ENCODE results near the gene LCP2.

LCP2 gene

GRCh38 chr5:170294057-170294456 is 3.5 kb downstream of the LCP2 start:
- no peak overlapping the region for H3K9ac ChIP-seq (ENCODE audit: low read depth, low read length)
- H3K27me3 ChIP-seq (ENCODE audit: insufficient read depth, low read length) = no peaks in the 10 kb centered on the region
- no peaks in the 10 kb centered on the region for H3K36me3 ChIP-seq (ENCODE audit: insufficient read depth, low read length)
- WGBS = 94% methylated on average over 3 of the region's 3 CpGs
- H3K27ac ChIP-seq (ENCODE audit: low read depth, low read length) = no peak overlapping the region
- H3K4me1 ChIP-seq (ENCODE audit: insufficient read depth, low read length) = no peaks in the 10 kb centered on the region
- H3K9me3 ChIP-seq (ENCODE audit: insufficient read depth, low read depth, low read length) = peaks cover 6% of the 10 kb centered on the region
- no peak overlapping the region for H3K4me3 ChIP-seq (ENCODE audit: low read length)

GRCh38 chr5:170293273-170293672 is 4.3 kb downstream of the LCP2 start:
- WGBS = 76% methylated on average over 6 of the region's 6 CpGs
- Histone ChIP-seq H3K27me3 (ENCODE audit: insufficient read depth, low read length) (no peaks in the 10 kb centered on the region), H3K4me1 (ENCODE audit: insufficient read depth, low read length) (no peaks in the 10 kb centered on the region), H3K9ac (ENCODE audit: low read depth, low read length) (no peak overlapping the region), H3K27ac (ENCODE audit: low read depth, low read length) (no peak overlapping the region), H3K9me3 (ENCODE audit: insufficient read depth, low read depth, low read length) (peaks cover 6% of the 10 kb centered on the region), H3K4me3 (ENCODE audit: low read length) (no peak overlapping the region), H3K36me3 (ENCODE audit: insufficient read depth, low read length) (no peaks in the 10 kb centered on the region)

DNA sequence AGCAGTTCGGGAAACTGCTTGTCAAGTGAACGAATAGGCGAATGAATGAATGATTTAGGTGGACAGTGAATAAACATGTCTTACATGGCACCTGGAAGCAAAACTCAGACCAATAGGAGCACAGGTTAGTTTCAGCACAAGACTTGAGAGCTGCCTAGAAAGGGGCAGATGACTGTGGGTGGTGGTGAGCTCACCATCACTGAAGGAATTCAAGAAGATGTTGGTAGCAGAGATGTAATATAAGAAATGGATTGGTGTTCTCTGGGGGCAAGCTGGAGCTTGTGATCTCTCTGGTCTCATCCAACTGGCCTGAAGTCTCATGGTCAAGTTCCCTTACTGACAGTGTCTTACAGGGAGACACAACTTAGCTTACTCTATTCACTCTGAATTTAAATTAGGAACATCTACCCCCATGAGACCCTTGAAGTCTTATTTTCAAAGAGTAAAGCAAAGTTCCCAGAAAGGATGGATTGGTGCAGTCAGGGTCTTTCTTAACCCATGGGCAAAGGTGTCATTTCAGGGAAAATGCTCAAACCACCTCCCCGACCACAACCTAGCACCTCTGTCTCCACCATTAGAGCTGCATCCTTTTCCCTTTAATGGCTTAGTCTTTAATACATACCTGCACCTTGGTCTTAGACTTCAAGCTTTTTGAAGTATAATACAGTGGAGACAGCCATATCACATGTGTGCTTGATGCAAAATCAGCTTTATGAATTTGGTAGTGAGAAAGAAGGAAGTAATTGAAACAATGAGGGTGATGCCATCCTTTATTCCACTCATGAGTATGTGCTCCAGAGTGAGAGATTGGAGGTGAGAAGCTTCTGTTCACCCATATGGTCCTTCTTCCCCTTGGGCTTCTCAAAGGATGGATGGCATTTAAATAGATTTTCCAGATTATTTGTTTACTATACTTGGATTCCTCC is 5.1 kb downstream of the LCP2 start:
- 95% methylated on average over 4 of the region's 4 CpGs for WGBS
- H3K4me1 ChIP-seq (ENCODE audit: insufficient read depth, low read length) = no peaks in the 10 kb centered on the region

GRCh38 chr5:170290498-170290897 is 7.1 kb downstream of the LCP2 start:
- Histone ChIP-seq H3K4me3 (ENCODE audit: low read length) (no peak overlapping the region), H3K27ac (ENCODE audit: low read depth, low read length) (no peak overlapping the region), H3K9me3 (ENCODE audit: insufficient read depth, low read depth, low read length) (peaks cover 6% of the 10 kb centered on the region), H3K27me3 (ENCODE audit: insufficient read depth, low read length) (no peaks in the 10 kb centered on the region), H3K36me3 (ENCODE audit: insufficient read depth, low read length) (no peaks in the 10 kb centered on the region), H3K9ac (ENCODE audit: low read depth, low read length) (no peak overlapping the region), H3K4me1 (ENCODE audit: insufficient read depth, low read length) (no peaks in the 10 kb centered on the region; the same call in 1 of the 2 replicates)
- WGBS = 93% methylated on average over 3 of the region's 3 CpGs

More for the DNA sequence above, 5.1 kb downstream of the LCP2 start:
- H3K27ac ChIP-seq (ENCODE audit: low read depth, low read length) = no peak overlapping the region
- H3K27me3 ChIP-seq (ENCODE audit: insufficient read depth, low read length) = no peaks in the 10 kb centered on the region
- H3K4me3 ChIP-seq (ENCODE audit: low read length) = no peak overlapping the region
- no peaks in the 10 kb centered on the region for H3K36me3 ChIP-seq (ENCODE audit: insufficient read depth, low read length)
- H3K9me3 ChIP-seq (ENCODE audit: insufficient read depth, low read depth, low read length) = peaks cover 6% of the 10 kb centered on the region
- H3K9ac ChIP-seq (ENCODE audit: low read depth, low read length) = no peak overlapping the region

DNA sequence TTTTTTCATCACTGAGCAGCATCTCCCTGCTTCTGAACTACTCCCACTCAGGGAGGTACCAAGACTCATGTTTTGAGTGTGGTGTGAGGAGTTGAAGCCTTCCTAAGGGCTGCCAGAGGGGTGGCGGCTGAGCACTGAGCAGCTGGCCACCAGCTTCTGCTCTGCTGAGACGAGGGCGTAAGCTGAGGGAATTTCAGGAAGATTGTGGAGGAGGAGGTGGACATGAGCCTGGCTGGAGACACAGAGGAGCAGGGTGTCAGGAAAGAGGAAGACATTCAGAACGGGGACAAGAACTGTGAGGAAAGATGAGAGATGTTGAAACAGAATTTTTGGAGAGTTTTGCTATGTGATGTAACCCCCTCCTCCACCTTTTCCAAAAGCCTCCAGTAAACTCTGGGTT is 7.8 kb downstream of the LCP2 start:
- Histone ChIP-seq H3K27me3 (ENCODE audit: insufficient read depth, low read length) (no peaks in the 10 kb centered on the region), H3K4me1 (ENCODE audit: insufficient read depth, low read length) (no peaks in the 10 kb centered on the region; the same call in 1 of the 2 replicates), H3K4me3 (ENCODE audit: low read length) (no peak overlapping the region), H3K36me3 (ENCODE audit: insufficient read depth, low read length) (no peaks in the 10 kb centered on the region), H3K27ac (ENCODE audit: low read depth, low read length) (no peak overlapping the region), H3K9me3 (ENCODE audit: insufficient read depth, low read depth, low read length) (peaks cover 9% of the 10 kb centered on the region), H3K9ac (ENCODE audit: low read depth, low read length) (no peak overlapping the region)
- 88% methylated on average over 4 of the region's 4 CpGs for WGBS

GRCh38 chr5:170289121-170289520 is 8.5 kb downstream of the LCP2 start:
- Histone ChIP-seq H3K9ac (ENCODE audit: low read depth, low read length) (no peak overlapping the region), H3K4me1 (ENCODE audit: insufficient read depth, low read length) (no peaks in the 10 kb centered on the region; the same call in 1 of the 2 replicates), H3K36me3 (ENCODE audit: insufficient read depth, low read length) (no peaks in the 10 kb centered on the region), H3K4me3 (ENCODE audit: low read length) (no peak overlapping the region), H3K9me3 (ENCODE audit: insufficient read depth, low read depth, low read length) (peaks cover 13% of the 10 kb centered on the region), H3K27ac (ENCODE audit: low read depth, low read length) (no peak overlapping the region), H3K27me3 (ENCODE audit: insufficient read depth, low read length) (no peaks in the 10 kb centered on the region)
- WGBS = 91% methylated on average over 3 of the region's 3 CpGs

DNA sequence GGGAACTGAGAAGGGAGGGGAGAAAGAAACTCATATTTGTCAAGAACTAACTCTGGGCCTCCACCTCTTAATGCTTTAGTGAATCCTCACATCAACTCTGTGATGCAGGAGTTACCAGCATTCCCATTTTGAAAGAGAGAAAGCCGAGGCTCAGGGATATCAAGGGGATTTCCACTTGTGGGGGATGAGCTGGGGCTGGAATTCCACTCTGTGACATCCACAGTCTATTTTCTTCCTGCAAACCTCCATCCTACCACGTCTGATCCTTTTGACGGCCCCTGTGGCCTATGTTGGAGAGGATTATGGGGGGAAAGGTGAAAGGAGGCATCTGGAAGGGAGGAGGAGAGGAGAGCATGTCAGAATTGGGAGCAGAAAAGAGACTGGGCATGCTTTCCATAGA is 9.0 kb downstream of the LCP2 start:
- 93% methylated on average over 3 of the region's 3 CpGs for WGBS

GRCh38 chr5:170288151-170288550 is 9.4 kb downstream of the LCP2 start:
- Histone ChIP-seq H3K36me3 (ENCODE audit: insufficient read depth, low read length) (no peaks in the 10 kb centered on the region), H3K9ac (ENCODE audit: low read depth, low read length) (no peak overlapping the region), H3K27me3 (ENCODE audit: insufficient read depth, low read length) (no peaks in the 10 kb centered on the region), H3K4me3 (ENCODE audit: low read length) (no peak overlapping the region), H3K27ac (ENCODE audit: low read depth, low read length) (no peak overlapping the region), H3K9me3 (ENCODE audit: insufficient read depth, low read depth, low read length) (peaks cover 18% of the 10 kb centered on the region), H3K4me1 (ENCODE audit: insufficient read depth, low read length) (no peaks in the 10 kb centered on the region; the same call in 1 of the 2 replicates)
- WGBS = 96% methylated on average over 2 of the region's 2 CpGs

More for the DNA sequence above, 9.0 kb downstream of the LCP2 start:
- no peak overlapping the region for H3K4me3 ChIP-seq (ENCODE audit: low read length)
- H3K27ac ChIP-seq (ENCODE audit: low read depth, low read length) = no peak overlapping the region
- no peaks in the 10 kb centered on the region; the same call in 1 of the 2 replicates for H3K4me1 ChIP-seq (ENCODE audit: insufficient read depth, low read length)
- no peak overlapping the region for H3K9ac ChIP-seq (ENCODE audit: low read depth, low read length)
- H3K27me3 ChIP-seq (ENCODE audit: insufficient read depth, low read length) = no peaks in the 10 kb centered on the region
- H3K9me3 ChIP-seq (ENCODE audit: insufficient read depth, low read depth, low read length) = peaks cover 18% of the 10 kb centered on the region
- no peaks in the 10 kb centered on the region for H3K36me3 ChIP-seq (ENCODE audit: insufficient read depth, low read length)

GRCh38 chr5:170287532-170287931 is 10.0 kb downstream of the LCP2 start:
- Histone ChIP-seq H3K36me3 (ENCODE audit: insufficient read depth, low read length) (no peaks in the 10 kb centered on the region), H3K9ac (ENCODE audit: low read depth, low read length) (no peak overlapping the region), H3K4me1 (ENCODE audit: insufficient read depth, low read length) (no peaks in the 10 kb centered on the region; the same call in 1 of the 2 replicates), H3K4me3 (ENCODE audit: low read length) (no peak overlapping the region), H3K9me3 (ENCODE audit: insufficient read depth, low read depth, low read length) (peaks cover 18% of the 10 kb centered on the region), H3K27me3 (ENCODE audit: insufficient read depth, low read length) (no peaks in the 10 kb centered on the region), H3K27ac (ENCODE audit: low read depth, low read length) (no peak overlapping the region)
- 97% methylated on average over 1 of the region's 1 CpG for WGBS

DNA sequence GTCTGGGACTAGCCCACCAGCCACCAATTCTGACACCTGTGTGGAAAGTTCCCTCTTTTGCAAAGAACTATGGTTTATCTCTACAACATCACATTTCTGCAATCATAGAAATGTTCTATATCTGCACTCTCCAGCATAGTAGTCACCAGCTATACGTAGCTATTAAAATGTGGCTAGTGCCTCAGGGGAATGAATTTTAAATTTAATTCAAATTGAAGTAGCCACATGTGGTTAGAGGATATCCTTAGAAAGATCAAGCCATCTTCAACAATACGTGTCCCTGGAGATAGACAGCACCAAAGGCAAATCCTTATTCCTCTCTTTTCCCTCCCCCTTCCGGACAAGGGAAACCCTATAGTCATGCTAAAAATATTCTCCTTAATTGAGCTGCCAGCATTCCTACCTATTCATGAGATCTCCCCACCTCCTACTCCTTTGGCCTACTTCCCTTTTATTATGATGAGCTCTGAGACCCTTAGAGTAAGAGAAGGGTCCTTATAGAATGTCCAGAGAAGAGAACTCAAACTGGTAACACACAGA is 11.1 kb downstream of the LCP2 start:
- H3K4me3 ChIP-seq (ENCODE audit: low read length) = no peak overlapping the region
- WGBS = 47% methylated on average over 2 of the region's 3 CpGs
- H3K4me1 ChIP-seq (ENCODE audit: insufficient read depth, low read length) = no peaks in the 10 kb centered on the region; the same call in 1 of the 2 replicates
- no peaks in the 10 kb centered on the region for H3K27me3 ChIP-seq (ENCODE audit: insufficient read depth, low read length)
- H3K27ac ChIP-seq (ENCODE audit: low read depth, low read length) = no peak overlapping the region
- H3K36me3 ChIP-seq (ENCODE audit: insufficient read depth, low read length) = no peaks in the 10 kb centered on the region
- H3K9ac ChIP-seq (ENCODE audit: low read depth, low read length) = no peak overlapping the region
- peaks cover 18% of the 10 kb centered on the region for H3K9me3 ChIP-seq (ENCODE audit: insufficient read depth, low read depth, low read length)

DNA sequence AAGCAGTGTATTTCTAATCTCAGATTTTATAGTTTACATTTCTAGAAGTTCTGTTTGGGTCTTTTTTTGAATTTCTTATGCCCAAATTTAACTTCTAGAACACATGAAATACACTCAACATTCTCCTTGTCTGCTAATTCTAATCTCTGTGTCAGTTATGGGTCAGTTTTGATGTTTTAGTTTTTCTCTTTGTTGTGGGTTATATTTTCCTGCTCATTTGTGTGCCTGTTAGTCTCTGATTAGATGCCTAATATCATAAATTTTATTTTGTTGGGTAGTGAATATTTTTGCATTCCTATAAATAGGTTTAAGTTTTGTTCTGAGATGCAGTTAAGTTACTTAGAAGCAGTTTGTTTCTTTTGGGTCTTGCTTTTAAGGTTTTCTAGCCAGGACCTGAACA is 12.4 kb downstream of the LCP2 start:
- Histone ChIP-seq H3K27me3 (ENCODE audit: insufficient read depth, low read length) (no peaks in the 10 kb centered on the region), H3K9ac (ENCODE audit: low read depth, low read length) (no peak overlapping the region), H3K9me3 (ENCODE audit: insufficient read depth, low read depth, low read length) (peaks cover 16% of the 10 kb centered on the region), H3K36me3 (ENCODE audit: insufficient read depth, low read length) (no peaks in the 10 kb centered on the region), H3K27ac (ENCODE audit: low read depth, low read length) (no peak overlapping the region), H3K4me1 (ENCODE audit: insufficient read depth, low read length) (peaks cover 4% of the 10 kb centered on the region), H3K4me3 (ENCODE audit: low read length) (no peak overlapping the region)

All from HUES64 (cell line).